SK-N-SH treated with all-trans-retinoic acid at 6 μM for 48 hours (cell line): ENCODE measurements around the gene USP49.

Experiments
- ATAC-seq: fragments of 200-7000 bp; cut with Tn5 transposase; 3 replicates; pipeline ENCODE4 v1.9.1; 2020; ENCODE audit warnings: mild to moderate bottlenecking, moderate library complexity
- ARNTL ChIP-seq: fragments of 450-650 bp; formaldehyde crosslinking; IDR thresholded peaks from 2 replicates; pipeline ENCODE4 v1.5.0; 2020; ENCODE audit warnings: low read depth, mild to moderate bottlenecking, moderate library complexity, borderline replicate concordance
- BACH2 ChIP-seq: fragments of 250-450 bp; sonication (Bioruptor Pico); IDR thresholded peaks from 2 replicates; pipeline ENCODE4 v1.9.0; 2021; ENCODE audit warnings: mild to moderate bottlenecking, borderline replicate concordance
- CREB5 ChIP-seq: fragments of 250-450 bp; sonication (Bioruptor Pico); IDR thresholded peaks from 2 replicates; pipeline ENCODE4 v1.5.1; 2020; ENCODE audit warnings: low read depth, mild to moderate bottlenecking, moderate library complexity
- CSDC2 ChIP-seq: fragments of 250-450 bp; sonication (Bioruptor Pico); IDR thresholded peaks from 2 replicates; pipeline ENCODE4 v1.5.0; 2020; ENCODE audit warnings: mild to moderate bottlenecking, moderate library complexity
- CSRNP3 ChIP-seq: fragments of 250-450 bp; sonication (Bioruptor Pico); IDR thresholded peaks from 2 replicates; pipeline ENCODE4 v1.5.1; 2021; ENCODE audit warnings: mild to moderate bottlenecking, moderate library complexity
- ESRRG ChIP-seq: fragments of 250-450 bp; sonication (Bioruptor Pico); IDR thresholded peaks from 2 replicates; pipeline ENCODE4 v1.6.1; 2021; ENCODE audit warnings: mild to moderate bottlenecking
- GLIS3 ChIP-seq: fragments of 250-450 bp; sonication (Bioruptor Pico); IDR thresholded peaks from 2 replicates; pipeline ENCODE4 v1.5.0; 2020; ENCODE audit warnings: mild to moderate bottlenecking, moderate library complexity
- ISL1 ChIP-seq: fragments of 250-450 bp; sonication (Bioruptor Pico); IDR thresholded peaks from 2 replicates; pipeline ENCODE4 v2.1.2; 2022; ENCODE audit warnings: mild to moderate bottlenecking, moderate library complexity
- OSR1 ChIP-seq: fragments of 250-450 bp; sonication (Bioruptor Pico); IDR thresholded peaks from 2 replicates; pipeline ENCODE4 v1.8.0; 2022; ENCODE audit warnings: moderate library complexity, mild to moderate bottlenecking, inconsistent platforms
- PATZ1 ChIP-seq: fragments of 250-450 bp; sonication (Bioruptor Pico); IDR thresholded peaks from 2 replicates; pipeline ENCODE4 v1.8.0; 2020; ENCODE audit warnings: mild to moderate bottlenecking, moderate library complexity, borderline replicate concordance
- POU6F1 ChIP-seq: fragments of 250-450 bp; sonication (Bioruptor Pico); IDR thresholded peaks from 2 replicates; pipeline ENCODE4 v1.8.0; 2021; ENCODE audit warnings: low read depth, mild to moderate bottlenecking, moderate library complexity, borderline replicate concordance
- PPARA ChIP-seq: fragments of 250-450 bp; sonication (Bioruptor Pico); IDR thresholded peaks from 2 replicates; pipeline ENCODE4 v1.5.0; 2020; ENCODE audit warnings: mild to moderate bottlenecking, borderline replicate concordance
- RARB ChIP-seq: fragments of 250-450 bp; sonication (Bioruptor Pico); IDR thresholded peaks from 2 replicates; pipeline ENCODE4 v1.8.0; 2021; ENCODE audit warnings: mild to moderate bottlenecking, moderate library complexity
- SNAI2 ChIP-seq: fragments of 250-450 bp; sonication (Bioruptor Pico); IDR thresholded peaks from 2 replicates; pipeline ENCODE4 v1.5.0; 2020; ENCODE audit warnings: mild to moderate bottlenecking, moderate library complexity
- TCF4 ChIP-seq: fragments of 250-450 bp; sonication (Bioruptor Pico); IDR thresholded peaks from 2 replicates; pipeline ENCODE4 v1.8.0; 2021; ENCODE audit warnings: mild to moderate bottlenecking, moderate library complexity, borderline replicate concordance
- TOX ChIP-seq: fragments of 250-450 bp; sonication (Bioruptor Pico); IDR thresholded peaks from 2 replicates; pipeline ENCODE4 v1.8.0; 2021; ENCODE audit warnings: mild to moderate bottlenecking, moderate library complexity, borderline replicate concordance
- TSHZ2 ChIP-seq: fragments of 250-450 bp; sonication (Bioruptor Pico); IDR thresholded peaks from 2 replicates; pipeline ENCODE4 v1.5.0; 2020; ENCODE audit warnings: mild to moderate bottlenecking, moderate library complexity
- ZC3H10 ChIP-seq: fragments of 250-450 bp; sonication (Bioruptor Pico); IDR thresholded peaks from 2 replicates; pipeline ENCODE4 v1.5.1; 2021; ENCODE audit warnings: mild to moderate bottlenecking, moderate library complexity
- ZFP3 ChIP-seq: fragments of 250-450 bp; sonication (Bioruptor Pico); IDR thresholded peaks from 2 replicates; pipeline ENCODE4 v1.5.0; 2020; ENCODE audit warnings: mild to moderate bottlenecking, moderate library complexity
- ZFP30 ChIP-seq: fragments of 450-650 bp; formaldehyde crosslinking; IDR thresholded peaks from 2 replicates; pipeline ENCODE4 v1.5.0; 2022; ENCODE audit warnings: mild to moderate bottlenecking, moderate library complexity
- ZNF565 ChIP-seq: fragments of 450-650 bp; formaldehyde crosslinking; conservative IDR thresholded peaks from 2 replicates; pipeline ENCODE4 v1.5.0; 2020; ENCODE audit warnings: low read depth, mild to moderate bottlenecking, moderate library complexity
- ZNF70 ChIP-seq: fragments of 450-650 bp; formaldehyde crosslinking; IDR thresholded peaks from 2 replicates; pipeline ENCODE4 v1.5.0; 2020; ENCODE audit warnings: mild to moderate bottlenecking, moderate library complexity
- ZNF8 ChIP-seq: fragments of 450-650 bp; formaldehyde crosslinking; IDR thresholded peaks from 2 replicates; pipeline ENCODE4 v1.5.0; 2020; ENCODE audit warnings: mild to moderate bottlenecking, moderate library complexity

USP49 gene

GRCh38 chr6:41872147-41872546 is 23.0 kb downstream of the USP49 start:
- TF ChIP-seq GLIS3 (CRISPR knock-in tag) (no peak), POU6F1 (CRISPR knock-in tag) (no peak), ZNF565 (CRISPR knock-in tag) (no peak), PATZ1 (CRISPR knock-in tag) (no peak), PPARA (no peak), CREB5 (no peak), CSRNP3 (CRISPR knock-in tag) (no peak), SNAI2 (no peak), TCF4 (no peak), ZFP30 (CRISPR knock-in tag) (no peak), ZC3H10 (CRISPR knock-in tag) (no peak), ESRRG (CRISPR knock-in tag) (no peak), ZNF70 (no peak), ZNF8 (no peak), RARB (CRISPR knock-in tag) (no peak), ZFP3 (CRISPR knock-in tag) (no peak), TOX (no peak), CSDC2 (CRISPR knock-in tag) (no peak), BACH2 (CRISPR knock-in tag) (no peak), OSR1 (CRISPR knock-in tag) (no peak)

GRCh38 chr6:41871691-41872090 is 23.5 kb downstream of the USP49 start:
- TF ChIP-seq ARNTL (CRISPR knock-in tag) (no peak), TOX (no peak), ZNF70 (no peak), PPARA (no peak), ZFP30 (CRISPR knock-in tag) (no peak), ESRRG (CRISPR knock-in tag) (no peak), SNAI2 (no peak), ZNF8 (no peak), POU6F1 (CRISPR knock-in tag) (no peak), OSR1 (CRISPR knock-in tag) (no peak), CREB5 (no peak), TSHZ2 (no peak), BACH2 (CRISPR knock-in tag) (no peak), ZFP3 (CRISPR knock-in tag) (no peak), ZC3H10 (CRISPR knock-in tag) (no peak), RARB (CRISPR knock-in tag) (no peak), TCF4 (no peak), CSRNP3 (CRISPR knock-in tag) (no peak), ISL1 (CRISPR knock-in tag) (no peak), PATZ1 (CRISPR knock-in tag) (no peak)
- TF ChIP-seq, all 23 proteins: peak for 0
- no peak for ATAC-seq

More at GRCh38 chr6:41872147-41872546, 23.0 kb downstream of the USP49 start:
- no peak for ATAC-seq
